SK-N-SH (cell line): ENCODE results near the gene MAPK4. TPM values are rescaled to one million over a fixed set of nuclear protein-coding genes. Genes with fewer than 3 reads are reported as not detected.

Source experiments
- CTCF ChIA-PET: fragments of 300-600, 350-600 bp; formaldehyde crosslinking; extraction: SDS; loops from one replicate; lab custom pipeline; 2021; lab: Yijun Ruan, JAX
- POLR2A ChIA-PET: fragments of 350-600 bp; sonication (Branson Sonifier 250); formaldehyde crosslinking; extraction: SDS; loops from one replicate; lab custom pipeline; 2020; ENCODE audit warnings: antibody characterized with exemption, inconsistent platforms; lab: Yijun Ruan, JAX
- DNase-seq: peaks from one replicate; pipeline ENCODE4 v3.0.0; 2012
- H2AFZ ChIP-seq: fragments of 200-600 bp; sonication (generic); 2 replicates; pipeline ENCODE4 v1.8.1; 2016; ENCODE audit warnings: antibody characterized with exemption, mild to moderate bottlenecking, low read depth
- H3F3A ChIP-seq: fragments of 200-600 bp; sonication (generic); replicated peaks from 2 replicates; pipeline ENCODE3; 2016; ENCODE audit warnings: antibody characterized with exemption, mild to moderate bottlenecking; ENCODE audit not compliant: insufficient read depth
- H3K27ac ChIP-seq, 2 experiments: fragments of 200-500 bp in 1 of 2; fragments of 200-600 bp in 1 of 2; sonication (Bioruptor generic) in 1 of 2; sonication (generic), shearing (Covaris generic) in 1 of 2; 2 replicates each; pipeline versions ENCODE4 v1.5.1 to v1.6.1; 2014 to 2016; ENCODE audit warnings: low read depth in 2 of 2, inconsistent platforms in 1 of 2, low read length in 1 of 2, mild to moderate bottlenecking in 1 of 2, mixed read lengths in 1 of 2
- H3K27me3 ChIP-seq: fragments of 200-600 bp; sonication (generic), shearing (Covaris generic); 2 replicates; pipeline ENCODE4 v1.6.1; 2016; ENCODE audit warnings: mixed run types; ENCODE audit not compliant: insufficient read depth
- H3K36me3 ChIP-seq, 2 experiments: fragments of 200-500 bp in 1 of 2; fragments of 200-600 bp in 1 of 2; sonication (Bioruptor generic) in 1 of 2; sonication (generic) in 1 of 2; replicated peaks in 1 of 2; 2 replicates each; pipeline versions ENCODE3 to v1.5.1; 2014 to 2016; ENCODE audit warnings: low read length in 1 of 2, mild to moderate bottlenecking in 1 of 2; ENCODE audit not compliant: insufficient read depth in 2 of 2, control insufficient read depth in 1 of 2
- H3K4me1 ChIP-seq, 2 experiments: fragments of 200-500 bp in 1 of 2; fragments of 200-600 bp in 1 of 2; sonication (Bioruptor generic) in 1 of 2; sonication (generic), shearing (Covaris generic) in 1 of 2; 2 replicates each; pipeline versions ENCODE4 v1.5.1 to v1.6.1; 2014 to 2016; ENCODE audit warnings: low read depth in 1 of 2, low read length in 1 of 2, mixed run types in 1 of 2; ENCODE audit not compliant: insufficient read depth in 2 of 2, control insufficient read depth in 1 of 2
- H3K4me2 ChIP-seq: fragments of 200-600 bp; sonication (generic), shearing (Covaris generic); 2 replicates; pipeline ENCODE4 v1.6.1; 2017; ENCODE audit warnings: mixed run types
- H3K4me3 ChIP-seq, 2 experiments: fragments of 200-500 bp in 1 of 2; fragments of 200-600 bp in 1 of 2; sonication (Bioruptor generic) in 1 of 2; sonication (generic), shearing (Covaris generic) in 1 of 2; 2 replicates each; pipeline versions ENCODE4 v1.5.1 to v1.8.1; 2014 to 2016; ENCODE audit warnings: low read depth in 2 of 2, inconsistent platforms in 1 of 2, low read length in 1 of 2, mild to moderate bottlenecking in 1 of 2, mixed read lengths in 1 of 2, moderate library complexity in 1 of 2
- H3K79me2 ChIP-seq: fragments of 200-600 bp; sonication (generic); 2 replicates; pipeline ENCODE4 v1.8.1; 2017; ENCODE audit warnings: mild to moderate bottlenecking; ENCODE audit not compliant: insufficient read depth
- H3K9ac ChIP-seq: fragments of 200-600 bp; sonication (generic); 2 replicates; pipeline ENCODE4 v1.6.1; 2017; ENCODE audit warnings: mixed run types
- H3K9me2 ChIP-seq: fragments of 200-600 bp; sonication (generic); 2 replicates; pipeline ENCODE4 v1.6.1; 2017; ENCODE audit warnings: mixed run types
- H3K9me3 ChIP-seq: fragments of 200-600 bp; sonication (generic); 2 replicates; pipeline ENCODE4 v1.6.1; 2017; ENCODE audit warnings: mixed run types, mild to moderate bottlenecking, moderate library complexity
- H4K20me1 ChIP-seq: fragments of 200-600 bp; sonication (generic); 2 replicates; pipeline ENCODE4 v1.6.1; 2017; ENCODE audit warnings: mild to moderate bottlenecking, mixed run types; ENCODE audit not compliant: insufficient read depth
- CHD2 ChIP-seq: fragments of 150-350 bp; IDR thresholded peaks from 2 replicates; pipeline ENCODE4 v1.6.1; 2018; ENCODE audit warnings: low read length; ENCODE audit not compliant: partially characterized antibody
- ELF1 ChIP-seq: IDR thresholded peaks from 2 replicates; pipeline ENCODE4 v1.4.0; 2012
- EP300 ChIP-seq, 2 experiments: IDR thresholded peaks; 2 replicates each; pipeline versions ENCODE4 v1.4.0 to v1.6.1; 2012; ENCODE audit warnings: borderline replicate concordance in 1 of 2, low read depth in 1 of 2, low read length in 1 of 2
- EZH2phosphoT487 ChIP-seq: fragments of 200-600 bp; sonication (generic); IDR thresholded peaks from 2 replicates; pipeline ENCODE4 v1.6.1; 2017; ENCODE audit warnings: low read depth, mixed run types, mild to moderate bottlenecking, antibody characterized with exemption, moderate library complexity, borderline replicate concordance
- FOSL2 ChIP-seq: IDR thresholded peaks from 2 replicates; pipeline ENCODE4 v1.4.0; 2012; ENCODE audit warnings: low read depth, mild to moderate bottlenecking, moderate library complexity, borderline replicate concordance
- FOXJ3 ChIP-seq: sonication (generic); formaldehyde crosslinking; IDR thresholded peaks from 2 replicates; pipeline ENCODE4 v1.5.1; 2020; ENCODE audit warnings: mild to moderate bottlenecking, missing genetic modification reagents
- JUND ChIP-seq: IDR thresholded peaks from 2 replicates; pipeline ENCODE4 v1.4.0; 2012
- MXI1 ChIP-seq: IDR thresholded peaks from 2 replicates; pipeline ENCODE4 v1.6.1; 2012; ENCODE audit warnings: mild to moderate bottlenecking, low read depth, low read length, improper control_type of control experiment
- RAD21 ChIP-seq: IDR thresholded peaks from 2 replicates; pipeline ENCODE4 v1.6.1; 2012; ENCODE audit warnings: mild to moderate bottlenecking, low read length
- REST ChIP-seq: IDR thresholded peaks from 2 replicates; pipeline ENCODE4 v1.6.1; 2012; ENCODE audit warnings: mild to moderate bottlenecking, low read depth, low read length, moderate library complexity
- RXRA ChIP-seq: IDR thresholded peaks from 2 replicates; pipeline ENCODE4 v1.4.0; 2012; ENCODE audit warnings: low read depth, mild to moderate bottlenecking, borderline replicate concordance
- SIN3A ChIP-seq: IDR thresholded peaks from 2 replicates; pipeline ENCODE4 v1.6.1; 2012; ENCODE audit warnings: low read depth, mild to moderate bottlenecking, low read length, moderate library complexity, borderline replicate concordance
- SMC3 ChIP-seq: IDR thresholded peaks from 2 replicates; pipeline ENCODE4 v1.6.1; 2012; ENCODE audit warnings: low read depth, low read length, improper control_type of control experiment
- TAF1 ChIP-seq: IDR thresholded peaks from 2 replicates; pipeline ENCODE4 v1.6.1; 2012; ENCODE audit warnings: low read depth, mild to moderate bottlenecking, low read length, moderate library complexity, borderline replicate concordance
- TCF12 ChIP-seq: IDR thresholded peaks from 2 replicates; pipeline ENCODE4 v1.4.0; 2012
- ZBTB33 ChIP-seq: IDR thresholded peaks from 2 replicates; pipeline ENCODE4 v1.4.0; 2012; ENCODE audit warnings: low read depth, borderline replicate concordance
- WGBS: methylation state at CpG from one replicate; pipeline ENCODE4 v1.1.6; 2017; ENCODE audit warnings: low lambda C conversion rate; 5-methylcytosine and 5-hydroxymethylcytosine counted together
- polyA plus RNA-seq, 3 experiments: library from polyadenylated mRNA; depleted of rRNA; stranded (reverse); fragments of >200 nt; gene quantifications; 2 replicates each; pipeline ENCODE4 v1.2.3, GENCODE V29; 2012
- TF ChIP-seq, protein P1 (sequence below): IDR thresholded peaks from 2 replicates; pipeline ENCODE4; 2012

MAPK4 gene
- polyA plus RNA-seq, 1 of the 3 experiments (the other 2 are of a cell fraction): 0.02 TPM

DNA sequence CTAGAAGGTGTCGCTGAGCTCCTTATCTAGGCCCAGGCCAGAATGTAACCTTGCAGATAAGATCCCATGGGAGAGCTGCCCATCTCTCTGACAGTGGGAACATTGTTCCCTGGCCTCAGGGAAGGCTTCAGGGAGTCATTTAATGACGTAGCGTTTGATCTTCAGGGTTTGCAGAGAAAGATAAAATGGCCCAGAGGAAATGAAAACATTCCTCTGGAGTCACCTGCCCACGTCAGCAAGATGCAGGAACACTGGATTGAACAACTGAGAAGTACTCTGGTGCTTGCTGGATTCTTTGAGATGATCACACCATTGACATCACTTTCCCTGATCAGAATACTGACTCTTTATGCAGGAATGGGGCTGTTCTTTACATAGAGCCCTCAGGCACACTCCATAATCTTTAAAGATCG is 51.6 kb downstream of the MAPK4 start:
- no peaks in the 10 kb centered on the region for H4K20me1 ChIP-seq
- POLR2A ChIA-PET: no interaction called here
- WGBS: 29% methylated on average over 5 of the region's 5 CpGs
- no peaks in the 10 kb centered on the region for H3K79me2 ChIP-seq
- no peaks in the 10 kb centered on the region for H3F3A ChIP-seq
- DNase-seq: no peak
- H3K4me3 ChIP-seq: no peak overlapping the region
- H3K9me2 ChIP-seq: no peaks in the 10 kb centered on the region
- CTCF ChIA-PET: interaction anchor here (1.5 kb wide), 1 partner anchor 14 kb away, joined by 3 read pairs; no protein-coding TSS in a partner anchor
- no peak overlapping the region for H3K4me2 ChIP-seq
- H3K27me3 ChIP-seq: no peaks in the 10 kb centered on the region
- no peak overlapping the region for H3K27ac ChIP-seq
- no peaks in the 10 kb centered on the region for H3K9me3 ChIP-seq
- H3K9ac ChIP-seq: no peak overlapping the region
- H3K36me3 ChIP-seq: no peaks in the 10 kb centered on the region
- no peaks in the 10 kb centered on the region for H3K4me1 ChIP-seq
- TF ChIP-seq FOSL2 (no peak), ELF1 (no peak), RAD21 (no peak), CHD2 (no peak), RXRA (no peak), EZH2phosphoT487 (no peak), EP300 (IDR thresholded peaks at IDR 0.05; ENCODE audit: borderline replicate concordance in 1 of 2, low read depth in 1 of 2, low read length in 1 of 2) (no peak), TAF1 (no peak), TCF12 (no peak), FOXJ3 (no peak)
- TF ChIP-seq, protein P1, sequence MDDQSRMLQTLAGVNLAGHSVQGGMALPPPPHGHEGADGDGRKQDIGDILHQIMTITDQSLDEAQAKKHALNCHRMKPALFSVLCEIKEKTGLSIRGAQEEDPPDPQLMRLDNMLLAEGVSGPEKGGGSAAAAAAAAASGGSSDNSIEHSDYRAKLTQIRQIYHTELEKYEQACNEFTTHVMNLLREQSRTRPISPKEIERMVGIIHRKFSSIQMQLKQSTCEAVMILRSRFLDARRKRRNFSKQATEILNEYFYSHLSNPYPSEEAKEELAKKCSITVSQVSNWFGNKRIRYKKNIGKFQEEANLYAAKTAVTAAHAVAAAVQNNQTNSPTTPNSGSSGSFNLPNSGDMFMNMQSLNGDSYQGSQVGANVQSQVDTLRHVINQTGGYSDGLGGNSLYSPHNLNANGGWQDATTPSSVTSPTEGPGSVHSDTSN: no peak
- H2AFZ ChIP-seq: no peak overlapping the region

DNA sequence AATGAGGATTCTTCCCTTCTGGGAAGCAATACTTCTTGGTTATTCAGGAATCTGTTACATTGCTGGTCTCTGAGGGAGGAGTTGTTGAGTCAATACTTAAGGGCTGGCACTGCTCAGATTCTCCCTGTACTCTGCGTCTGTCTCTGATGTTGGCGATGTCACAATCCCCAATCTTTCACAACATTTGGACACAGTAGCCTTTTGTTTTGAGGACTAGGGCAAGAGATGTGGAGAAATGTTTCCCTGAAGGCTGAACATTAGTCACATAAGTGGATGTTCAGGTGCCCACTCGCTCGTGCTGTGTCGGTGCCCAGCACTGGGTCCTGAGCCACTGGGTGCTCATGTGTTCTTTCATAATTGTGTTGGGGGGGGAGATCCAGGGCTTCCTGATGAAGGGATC is 55.0 kb downstream of the MAPK4 start:
- H4K20me1 ChIP-seq: no peaks in the 10 kb centered on the region
- no peaks in the 10 kb centered on the region for H3K27me3 ChIP-seq

More for the DNA sequence above, 55.0 kb downstream of the MAPK4 start:
- Histone ChIP-seq H3K27ac (no peak overlapping the region), H3K9ac (no peak overlapping the region)
- TF ChIP-seq REST (no peak), ELF1 (no peak), TAF1 (no peak), EP300 (IDR thresholded peaks at IDR 0.05; ENCODE audit: borderline replicate concordance in 1 of 2, low read depth in 1 of 2, low read length in 1 of 2) (no peak), JUND (no peak), MXI1 (no peak), FOXJ3 (no peak), ZBTB33 (no peak), SIN3A (no peak), RAD21 (no peak), SMC3 (no peak)
- TF ChIP-seq, protein P1: no peak
- TF ChIP-seq, all 33 proteins: peak for 0
- no peaks in the 10 kb centered on the region; a peak in 1 of 4 replicates for H3K4me1 ChIP-seq
- no peaks in the 10 kb centered on the region for H3K36me3 ChIP-seq
- no peak overlapping the region for H3K4me3 ChIP-seq
- 57% methylated on average over 5 of the region's 5 CpGs for WGBS
- no peaks in the 10 kb centered on the region for H3K9me2 ChIP-seq
- no peaks in the 10 kb centered on the region for H3F3A ChIP-seq
- no peaks in the 10 kb centered on the region for H3K79me2 ChIP-seq
- POLR2A ChIA-PET: no interaction called here
- CTCF ChIA-PET: no interaction called here
- no peak for DNase-seq
- H3K9me3 ChIP-seq: no peaks in the 10 kb centered on the region
- no peak overlapping the region for H3K4me2 ChIP-seq
- H2AFZ ChIP-seq: no peak overlapping the region
